GM18861 (cell line): ENCODE results near the gene LRBA.

Source experiments
- ATAC-seq: cut with Tn5 transposase; IDR thresholded peaks from one replicate; pipeline ENCODE4 v1.9.1; 2021; ENCODE audit not compliant: unreplicated experiment

Gene LRBA

GRCh38 chr4:150886597-150886996 is 128.5 kb downstream of the LRBA start:
- no peak for ATAC-seq

GRCh38 chr4:150884625-150885024 is 130.5 kb downstream of the LRBA start:
- no peak for ATAC-seq

GRCh38 chr4:150875367-150875766 is 139.7 kb downstream of the LRBA start:
- ATAC-seq: no peak

GRCh38 chr4:150874338-150875226 is 140.5 kb downstream of the LRBA start:
- no peak for ATAC-seq

- ATAC-seq: peak; percentile 89
These were observed 147.9 kb downstream of the LRBA start for GRCh38 chr4:150867148-150867547.

- ATAC-seq: no peak
These were observed 151.6 kb downstream of the LRBA start for GRCh38 chr4:150863456-150863855.

GRCh38 chr4:150862829-150863228 is 152.3 kb downstream of the LRBA start:
- ATAC-seq: no peak

- ATAC-seq: no peak
These were observed 155.6 kb downstream of the LRBA start for GRCh38 chr4:150859453-150859852.

GRCh38 chr4:150855981-150856510 is 159.0 kb downstream of the LRBA start:
- no peak for ATAC-seq

- no peak for ATAC-seq
These were observed 160.5 kb downstream of the LRBA start for GRCh38 chr4:150854600-150854999.

GRCh38 chr4:150853882-150854281 is 161.2 kb downstream of the LRBA start:
- ATAC-seq: no peak

- no peak for ATAC-seq
These were observed 162.9 kb downstream of the LRBA start for GRCh38 chr4:150852216-150852615.

- no peak for ATAC-seq
These were observed 166.1 kb downstream of the LRBA start for GRCh38 chr4:150849016-150849415.

GRCh38 chr4:150828159-150828558 is 186.9 kb downstream of the LRBA start:
- ATAC-seq: peak; percentile 98

GRCh38 chr4:150827226-150827625 is 187.9 kb downstream of the LRBA start:
- ATAC-seq: no peak

- ATAC-seq: no peak
These were observed 188.8 kb downstream of the LRBA start for GRCh38 chr4:150826306-150826705.

- no peak for ATAC-seq
These were observed 192.7 kb downstream of the LRBA start for GRCh38 chr4:150822407-150822806.

- ATAC-seq: no peak
These were observed 193.4 kb downstream of the LRBA start for GRCh38 chr4:150821641-150822040.

- ATAC-seq: no peak
These were observed 194.7 kb downstream of the LRBA start for GRCh38 chr4:150820409-150820808.

- ATAC-seq: no peak
These were observed 196.4 kb downstream of the LRBA start for GRCh38 chr4:150818661-150819060.

- no peak for ATAC-seq
These were observed 197.1 kb downstream of the LRBA start for GRCh38 chr4:150817804-150818528.

GRCh38 chr4:150817017-150817416 is 198.1 kb downstream of the LRBA start:
- ATAC-seq: no peak
